Activated effector memory CD4-positive, alpha-beta T cell treated with Interleukin-2 at 50 U/mL for 16 hours (primary cell): ENCODE data around the gene ABHD12.
"Not testable (repeated sequence)": the region's sequence is repeated elsewhere in the genome, so short reads cannot be mapped to it uniquely, and the experiment has no call there.

Experiments used
- DNase-seq: peaks from one replicate; pipeline ENCODE4 v3.0.0-alpha.2; 2020

The ABHD12 gene

GRCh38 chr20:25390538-25391528 lies at the start of gene ABHD12:
Gene ABHD12 (minus strand): TSS chr20:25390835. CDS start chr20:25390703, 132 bp downstream.
- peak; percentile 93 for DNase-seq

DNA sequence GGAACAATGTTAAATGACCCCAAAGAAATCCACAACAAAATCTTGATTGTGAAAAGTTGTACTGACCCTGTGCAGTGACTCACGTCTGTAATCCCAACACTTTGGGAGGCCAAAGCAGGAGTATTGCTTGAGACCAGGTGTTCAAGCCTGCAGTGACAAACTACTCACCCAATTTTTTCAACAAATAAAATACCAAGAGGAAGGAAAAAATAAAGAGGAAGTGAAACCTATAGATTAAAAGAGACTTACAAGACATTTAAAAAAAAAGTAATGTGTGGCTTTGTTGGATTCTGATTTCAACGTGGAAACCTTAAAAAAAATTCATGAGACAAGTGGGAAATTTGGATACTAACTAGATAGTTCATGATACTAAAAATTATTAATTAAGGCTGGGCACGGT lies 48.7 kb upstream of the ABHD12 start:
- no peak for DNase-seq

- DNase-seq: no peak
Observed at GRCh38 chr20:25437153-25437581, 46.5 kb upstream of the ABHD12 start.

DNA sequence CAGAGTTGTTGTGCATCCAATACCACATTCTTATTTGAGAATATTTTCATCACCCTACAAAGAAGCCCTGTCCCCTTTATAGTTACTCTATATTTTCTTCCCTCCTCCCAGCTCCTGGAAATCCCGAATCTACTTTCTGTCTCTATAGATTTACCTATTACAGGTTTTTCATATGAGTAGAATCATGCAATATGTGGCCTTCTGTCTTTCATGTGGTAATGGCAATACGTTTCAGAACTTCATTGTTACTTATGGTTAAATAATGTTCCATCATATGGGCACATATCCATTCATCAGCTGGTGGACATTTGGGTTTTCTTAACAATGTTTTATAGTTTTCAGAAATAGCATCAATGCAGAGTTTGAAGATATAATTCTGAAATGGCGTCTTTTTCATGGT lies 33.9 kb upstream of the ABHD12 start:
- DNase-seq: no peak

GRCh38 chr20:25422032-25422431 lies 31.4 kb upstream of the ABHD12 start:
- no peak for DNase-seq

DNA sequence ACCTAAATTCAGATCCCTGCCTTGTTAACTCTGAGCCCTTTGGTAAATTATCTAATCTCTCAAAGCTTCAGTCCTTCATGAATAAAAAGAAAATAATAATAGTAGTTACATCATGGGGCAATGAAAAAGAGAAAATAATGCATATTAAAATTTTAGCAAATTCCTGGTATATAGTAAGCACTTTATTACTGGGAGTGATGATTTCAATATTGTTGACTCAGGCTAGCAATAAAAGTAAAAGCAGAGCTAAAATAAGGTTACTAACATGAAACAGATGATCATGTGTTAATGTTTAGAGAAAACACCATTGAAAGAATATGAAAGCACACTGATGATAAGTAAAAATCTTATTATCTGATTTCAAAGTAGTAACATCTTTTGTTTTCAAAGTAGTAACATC lies 30.5 kb upstream of the ABHD12 start:
- no peak for DNase-seq

GRCh38 chr20:25418776-25419175 lies 28.1 kb upstream of the ABHD12 start:
- no peak for DNase-seq

GRCh38 chr20:25408890-25409289 lies 18.3 kb upstream of the ABHD12 start:
- DNase-seq: no peak

DNA sequence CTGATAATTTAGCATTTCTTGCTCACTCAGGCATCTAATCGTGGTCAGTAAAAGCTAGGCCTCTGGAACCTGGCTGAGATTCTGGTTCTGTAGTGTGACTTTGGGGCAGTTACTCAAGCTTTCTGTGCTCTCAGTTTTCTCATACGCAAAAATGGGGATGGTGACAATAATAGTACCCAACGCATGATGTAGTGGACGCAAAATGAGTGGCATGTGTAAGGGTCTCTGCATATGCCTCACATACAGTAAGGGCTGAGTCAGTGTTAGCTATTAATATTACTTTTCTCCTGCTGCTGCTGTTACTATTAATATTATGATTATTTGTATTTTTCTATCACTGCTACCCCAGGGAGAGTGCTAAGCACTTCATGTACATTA lies 17.5 kb upstream of the ABHD12 start:
- no peak for DNase-seq

DNA sequence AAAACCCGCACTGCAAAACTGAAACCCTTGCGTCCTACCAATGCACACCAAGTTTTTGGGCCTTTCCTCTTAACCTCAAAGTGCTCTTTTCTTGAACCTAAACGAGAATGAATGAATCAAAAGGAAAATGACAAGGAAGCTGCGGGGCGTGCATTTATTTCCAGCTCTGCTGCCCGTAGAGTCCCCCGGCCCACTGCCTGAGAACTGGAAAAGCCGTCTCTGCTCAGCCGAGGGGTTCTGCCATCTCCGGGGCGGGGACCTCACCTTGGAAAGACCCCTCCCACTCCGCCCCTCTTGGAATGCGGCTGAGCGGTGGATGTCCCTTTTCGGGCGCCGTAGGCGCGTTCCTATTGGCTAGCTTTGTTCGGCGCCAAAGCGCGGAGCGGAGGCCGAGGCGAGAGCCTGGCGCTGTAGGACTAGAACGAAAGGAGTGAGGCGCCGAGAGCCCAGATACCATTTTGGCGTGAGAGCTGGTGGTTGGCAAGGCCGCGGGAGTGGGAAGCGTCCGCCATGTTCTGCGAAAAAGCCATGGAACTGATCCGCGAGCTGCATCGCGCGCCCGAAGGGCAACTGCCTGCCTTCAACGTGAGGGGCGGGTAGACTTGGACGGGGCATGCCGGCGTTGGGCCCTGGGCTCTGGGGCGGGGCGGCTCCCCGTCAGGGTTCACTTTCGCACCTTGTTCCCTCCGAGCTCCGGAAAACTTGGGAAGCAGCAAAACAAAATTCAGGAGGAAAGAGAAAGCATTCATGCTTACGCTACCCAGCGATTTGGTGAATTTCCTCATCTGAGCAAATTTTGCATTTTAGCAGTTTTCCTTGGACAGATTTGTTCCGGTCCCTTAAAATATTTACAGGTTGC lies 16.9 kb upstream of the ABHD12 start, which contains the start of gene GINS1:
TSS of gene GINS1 (plus strand) at position 363 of the 859 bp plus-strand sequence. CDS start at position 511, 148 bp downstream.
- peak; percentile 64 for DNase-seq

- DNase-seq: no peak
Observed at GRCh38 chr20:25402583-25402982, 11.9 kb upstream of the ABHD12 start.

- not testable (repeated sequence) for DNase-seq
Observed at GRCh38 chr20:25400291-25400732, 9.7 kb upstream of the ABHD12 start.

DNA sequence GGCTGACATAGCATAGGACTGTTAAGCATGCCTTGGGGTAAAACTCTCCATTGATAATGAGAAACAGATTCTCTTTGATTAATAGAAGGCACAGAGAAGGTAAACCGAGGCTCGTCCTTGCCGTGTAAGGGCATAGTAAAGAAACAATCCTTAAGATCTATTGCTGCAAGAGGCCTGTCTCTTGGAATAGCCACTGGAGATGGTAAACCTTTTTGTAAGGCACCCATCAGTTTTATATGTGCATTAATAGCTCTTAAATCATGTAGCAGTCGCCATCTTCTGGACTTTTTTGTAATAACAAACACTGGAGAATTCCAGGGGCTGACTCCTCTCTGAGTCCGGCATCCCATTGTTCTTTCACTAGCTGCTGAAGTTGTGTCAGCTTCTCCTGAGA lies 8.4 kb upstream of the ABHD12 start:
- no peak for DNase-seq

DNA sequence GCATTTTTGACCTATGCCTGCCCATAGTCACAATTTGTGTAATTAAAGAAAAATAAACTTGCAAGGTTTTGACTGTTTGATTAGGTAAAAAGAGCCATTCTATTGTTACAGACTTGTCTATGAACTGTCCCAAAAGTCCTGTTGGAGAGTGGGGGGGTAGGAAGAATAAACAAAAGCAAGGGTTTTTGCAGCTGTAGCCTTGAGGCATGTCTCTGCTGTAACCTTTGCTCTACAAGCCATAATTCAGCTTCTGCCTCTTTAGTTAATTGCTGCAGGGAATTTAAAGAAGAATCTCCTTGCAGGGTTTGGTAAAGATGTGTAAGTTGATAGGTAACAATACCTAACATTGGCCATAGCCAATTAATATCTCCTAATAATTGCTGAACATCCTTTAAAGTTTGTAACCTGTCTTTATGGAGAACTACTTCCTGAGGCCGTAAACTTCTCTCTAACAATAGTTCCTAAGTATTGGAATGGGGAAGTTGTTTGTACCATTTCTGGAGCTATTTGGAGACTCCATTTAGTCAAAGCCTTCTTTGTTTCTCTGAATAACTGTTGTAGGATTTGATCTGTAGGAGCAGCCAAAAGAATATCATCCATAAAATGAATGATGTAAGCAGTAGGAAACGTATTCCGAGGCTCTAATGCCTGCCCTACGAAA lies 7.9 kb upstream of the ABHD12 start:
- DNase-seq: no peak

DNA sequence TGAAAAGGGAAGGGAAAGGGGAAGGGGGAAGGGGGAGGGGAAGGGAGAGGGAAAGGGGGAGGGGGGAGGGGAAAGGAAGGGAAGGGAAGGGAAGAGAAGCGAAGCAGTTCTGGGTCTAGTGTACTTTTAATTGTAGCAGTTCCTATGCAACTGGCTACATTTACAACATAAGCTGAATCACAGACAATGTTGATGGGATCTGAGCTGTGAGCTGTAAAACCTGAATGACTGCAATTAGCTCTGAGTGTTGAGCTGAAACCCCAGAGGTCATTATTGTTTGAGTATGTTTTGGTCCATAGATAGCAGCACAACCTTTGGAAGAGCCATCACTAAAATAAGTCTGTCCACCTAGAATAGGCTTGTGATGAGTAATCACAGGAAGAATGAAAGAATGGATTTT lies 7.2 kb upstream of the ABHD12 start:
- DNase-seq: no peak

- no peak for DNase-seq
Observed at GRCh38 chr20:25397096-25397495, 6.5 kb upstream of the ABHD12 start.

GRCh38 chr20:25394996-25395395 lies 4.4 kb upstream of the ABHD12 start:
- DNase-seq: no peak

DNA sequence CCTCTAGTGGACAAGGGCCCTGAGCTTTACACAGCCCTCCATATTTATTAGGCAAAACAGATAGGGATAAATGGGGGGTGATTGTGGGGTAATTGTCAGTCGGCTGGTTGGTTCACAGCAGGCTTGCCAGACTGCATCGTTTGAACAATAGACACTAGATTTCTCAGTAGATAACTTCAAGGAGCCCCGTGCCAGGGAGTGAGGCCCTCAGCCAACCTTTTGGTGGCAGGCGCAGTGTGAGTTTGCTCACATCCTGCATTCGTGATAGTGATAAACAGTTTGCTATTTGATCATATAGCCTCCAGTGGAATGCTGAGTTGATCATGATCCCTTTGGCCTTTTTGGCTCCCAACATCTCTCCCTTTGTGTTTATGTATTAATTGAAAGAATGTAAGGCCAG lies 3.6 kb upstream of the ABHD12 start:
- DNase-seq: no peak

DNA sequence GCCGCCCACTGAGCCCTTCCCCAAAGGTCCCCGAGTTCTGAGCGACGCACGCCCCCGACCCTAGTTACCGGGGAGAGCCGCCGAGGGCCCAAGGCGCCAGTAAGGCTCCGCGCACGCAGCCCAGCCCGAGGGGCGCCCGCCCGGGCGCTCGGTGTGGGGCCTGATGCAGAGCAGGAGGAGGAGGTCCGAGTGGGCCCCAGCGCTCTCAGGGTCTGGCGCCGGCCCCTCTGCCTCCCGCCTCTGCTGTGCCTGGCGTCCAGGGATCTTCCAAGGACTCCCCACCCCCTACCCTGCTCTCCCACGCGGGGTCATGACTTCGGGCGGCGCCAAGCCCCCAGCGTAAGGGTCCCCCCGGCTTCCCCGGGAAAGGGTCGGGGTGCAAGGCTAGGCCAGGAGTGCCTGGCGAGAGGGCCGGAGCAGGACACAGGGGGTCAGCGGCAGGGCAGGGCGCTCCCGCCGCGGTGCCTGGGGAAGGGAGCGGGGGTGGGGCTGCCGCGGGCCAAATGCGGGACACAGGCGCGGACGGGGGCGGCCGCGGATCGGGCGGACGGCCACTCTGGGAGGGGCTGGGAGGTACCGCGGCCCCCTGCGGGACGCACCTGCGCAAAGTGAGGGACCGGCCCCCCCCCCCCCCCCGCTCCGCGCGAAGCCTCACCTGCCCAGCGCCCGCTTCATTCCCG lies 637 bp downstream of the ABHD12 start:
- peak; percentile 7 for DNase-seq

DNA sequence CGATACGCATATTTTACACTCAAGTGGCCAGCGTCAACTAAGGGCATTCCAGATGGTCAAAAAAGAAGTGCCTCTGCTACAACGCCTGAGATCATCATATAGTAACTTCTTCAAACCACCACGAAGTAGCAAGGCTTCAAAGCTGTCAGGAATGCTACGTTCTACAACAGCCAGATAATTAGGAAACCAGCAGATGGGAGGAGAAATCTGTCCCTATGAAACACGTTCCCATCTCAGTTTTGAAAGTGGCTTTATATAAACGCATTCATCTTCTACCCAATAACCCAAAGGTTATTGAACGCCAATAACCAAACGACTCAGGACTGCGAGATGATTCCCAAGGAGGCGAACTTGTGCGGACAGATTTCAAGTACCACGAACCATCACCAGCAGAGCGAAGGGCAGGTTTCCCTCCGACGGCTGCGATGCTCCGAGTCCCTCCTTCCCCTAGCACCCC lies 1.2 kb downstream of the ABHD12 start:
- DNase-seq: no peak

GRCh38 chr20:25382704-25383370 lies 7.8 kb downstream of the ABHD12 start:
- DNase-seq: no peak
